ENCODE measurements around the gene BEND7. TPM values are rescaled to one million over a fixed set of nuclear protein-coding genes. Genes with fewer than 3 reads are reported as not detected.
A peak's percentile ranks its signal among the peaks of the same experiment; 100 is the strongest.

The BEND7 gene
- total and polyA plus RNA-seq, 2 of the 13 experiments (the other 11 are each of a cell fraction or from before 2014, with no cell fraction given), result 14.1 to 17.1 TPM

- TF ChIP-seq ZBTB10 (CRISPR knock-in tag; IDR thresholded peaks at IDR 0.05; ENCODE audit: borderline replicate concordance) (0 out of 2 replicates have a peak, but pooled peaks have one; percentile 26), POLR2G (IDR thresholded peaks at IDR 0.05; ENCODE audit: low read depth, low read length) (peak; percentile 32; the same call in 1 of the 2 replicates), TAF1 (CRISPR knock-in tag; IDR thresholded peaks at IDR 0.05) (peak; percentile 5; the same call in 1 of the 2 replicates), FOXP4 (CRISPR knock-in tag; IDR thresholded peaks at IDR 0.05) (peak; percentile 54)
Measured at GRCh38 chr10:13528123-13528874, 515 bp downstream of the BEND7 start (continued).

DNA sequence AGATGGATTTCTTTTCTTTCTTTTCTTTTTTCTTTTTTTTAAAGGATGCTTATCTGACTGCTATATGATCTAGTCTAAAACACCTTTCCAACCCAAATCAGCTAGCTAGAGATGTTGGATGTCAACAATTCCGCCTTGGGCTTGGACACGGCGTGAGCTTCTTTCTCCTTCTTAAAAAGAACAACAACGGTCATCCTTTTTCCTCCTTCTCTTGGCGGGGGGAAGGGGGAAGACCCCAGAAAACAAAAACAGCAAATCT is 1.0 kb downstream of the BEND7 start:
- Histone ChIP-seq H2AFZ (ENCODE audit: low read length) (no peak overlapping the region), H3K4me1 (ENCODE audit: insufficient read depth, low read length) (peaks cover 26% of the 10 kb centered on the region), H3K9me3 (ENCODE audit: low read length) (no peaks in the 10 kb centered on the region), H3K79me2 (ENCODE audit: insufficient read depth, low read length) (peaks cover 25% of the 10 kb centered on the region), H4K20me1 (ENCODE audit: insufficient read depth, low read length) (no peaks in the 10 kb centered on the region), H3K9ac (ENCODE audit: insufficient read depth, low read depth, low read length) (peak overlapping the region; percentile 79), H3K27ac (ENCODE audit: extremely low read length, insufficient read depth, low read length) (peak overlapping the region; percentile 65), H3K4me3 (replicated peaks in 1 of 3; ENCODE audit: insufficient read depth in 1 of 3, low read depth in 2 of 3, low read length in 3 of 3) (peak overlapping the region; percentile 81 to 96 (median 86)), H3K36me3 (replicated peaks in 1 of 2; ENCODE audit: control insufficient read depth in 1 of 2, insufficient read depth in 2 of 2, low read length in 2 of 2) (peaks cover 7 to 18% of the 10 kb centered on the region in 2 experiments; a peak in 4 of 5 replicates), H3K27me3 (ENCODE audit: control insufficient read depth in 1 of 2, insufficient read depth in 2 of 2, low read length in 2 of 2) (no peaks in the 10 kb centered on the region), H3K4me2 (ENCODE audit: low read depth, low read length) (peak overlapping the region; percentile 68)
- BruUV-seq (replicated peaks), result no TSS peak
- DNase-seq (ENCODE audit: low spot score) (no peak), ATAC-seq (no peak), FAIRE-seq (no peak)
- in situ Hi-C loops (cut with HindIII; ENCODE audit: extremely low pct_ligation_motif_present, low pct_unique_long_range_greater_than_20kb) (no loop called here), intact Hi-C loops (cut with micrococcal nuclease; ENCODE audit: unreplicated experiment) (loop anchor here (5.0 kb wide), 1 partner anchor 40 kb away; no protein-coding TSS in a partner anchor)
- WGBS (ENCODE audit: low lambda C conversion rate), result 0% methylated on average over 5 of the region's 5 CpGs
- ChIA-PET CTCF (ENCODE audit: low intra/inter-chr PET ratio, low total read pairs) (no interaction called here), POLR2A (interaction anchor here (1.2 kb wide), 1 partner anchor 113 kb away, joined by 3 read pairs; no protein-coding TSS in a partner anchor)
- no peak for TF ChIP-seq ZNF770 (CRISPR knock-in tag; IDR thresholded peaks at IDR 0.05)
- TF ChIP-seq SRSF4 (IDR thresholded peaks at IDR 0.05; ENCODE audit: low read depth, low read length, poor library complexity, severe bottlenecking), result no peak
- peak; percentile 34; the same call in 1 of the 2 replicates for TF ChIP-seq ZNF614 (CRISPR knock-in tag; IDR thresholded peaks at IDR 0.05; ENCODE audit: borderline replicate concordance)
- TF ChIP-seq MEIS1 (CRISPR knock-in tag; IDR thresholded peaks at IDR 0.05; ENCODE audit: borderline replicate concordance), result no peak
- TF ChIP-seq ZNF878 (CRISPR knock-in tag; IDR thresholded peaks at IDR 0.05), result no peak

Measured in HepG2 (cell line).